G401 (cell line): ENCODE measurements around the gene IGSF9B. TPM values are rescaled to one million over a fixed set of nuclear protein-coding genes. Genes with fewer than 3 reads are reported as not detected.

ENCODE experiments used
- DNase-seq: peaks from one replicate; pipeline ENCODE4 v3.0.0-alpha.2; 2015; ENCODE audit warnings: low spot score
- in situ Hi-C: cut with HindIII; loops from 2 replicates; pipeline ENCODE4 v1.10.0; 2016; ENCODE audit warnings: low sequenced_read_pairs, mixed read lengths
- total RNA-seq: library from RNA; depleted of rRNA; stranded (reverse); fragments of >200 nt; shearing (Covaris generic); gene quantifications from 2 replicates; pipeline ENCODE4 v1.2.3, GENCODE V29; 2014

IGSF9B gene
- total RNA-seq, 1 experiment from 2014 or later: 0.51 TPM

DNA sequence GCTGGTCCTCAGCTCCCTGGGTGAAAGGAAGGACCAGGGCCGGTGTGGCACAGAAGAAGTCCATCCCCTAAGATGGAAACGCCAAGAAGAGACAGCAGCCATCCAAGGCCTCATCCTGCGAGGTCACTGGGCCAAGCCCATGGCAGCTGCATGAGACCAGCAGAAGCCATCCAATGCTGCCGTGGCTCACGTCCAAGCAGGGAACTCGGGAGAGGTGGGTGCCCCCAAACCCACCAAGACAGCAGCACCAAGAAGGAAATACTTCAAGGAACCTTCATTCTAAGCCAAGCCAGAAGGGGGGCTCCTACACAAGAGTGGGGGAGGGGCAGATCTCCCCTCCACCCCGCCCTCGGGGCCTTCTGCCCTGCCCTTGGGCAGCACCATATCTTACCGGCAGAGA is 49.6 kb downstream of the IGSF9B start:
- DNase-seq: no peak
- in situ Hi-C loops: no loop called here

DNA sequence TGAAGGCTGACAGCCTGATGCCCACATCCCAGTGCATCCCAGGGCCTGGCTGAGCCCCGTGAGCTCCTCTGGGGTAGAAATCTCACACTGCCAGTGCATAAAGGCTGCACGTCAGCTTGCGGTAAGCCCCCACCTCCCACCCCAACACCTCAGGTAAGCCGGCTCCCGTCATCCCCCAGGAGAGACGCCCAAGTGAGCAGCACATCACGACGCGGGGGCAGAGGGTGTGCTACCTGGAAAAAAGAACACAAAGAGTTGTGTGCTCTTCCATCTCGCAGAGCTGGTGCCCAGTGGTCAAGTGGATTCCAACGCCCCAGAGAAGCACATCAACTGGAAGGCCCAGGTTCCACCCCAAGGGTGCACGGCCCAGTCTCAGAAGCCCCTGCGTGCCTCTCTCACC is 50.0 kb downstream of the IGSF9B start:
- no peak for DNase-seq
- in situ Hi-C loops: no loop called here

DNA sequence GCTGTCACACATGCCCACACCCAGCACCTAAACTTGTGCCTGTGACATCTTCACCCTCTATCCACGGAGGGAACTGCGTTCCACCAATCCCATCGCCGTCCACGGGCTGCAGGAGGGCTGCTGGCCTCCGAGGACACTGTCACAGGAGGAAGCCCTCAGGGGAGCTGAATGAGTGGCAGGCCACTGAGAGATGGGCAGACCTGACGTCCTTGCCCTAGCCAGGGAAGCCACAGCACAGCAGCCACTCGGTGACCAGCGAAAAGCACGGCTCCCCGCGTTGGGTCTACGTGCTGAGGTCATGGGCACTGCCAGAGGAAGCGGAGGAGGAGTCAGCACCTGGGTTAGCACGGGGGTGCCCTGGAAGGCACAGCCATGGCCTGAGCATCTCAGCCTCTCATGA is 50.5 kb downstream of the IGSF9B start:
- no peak for DNase-seq
- in situ Hi-C loops: no loop called here

DNA sequence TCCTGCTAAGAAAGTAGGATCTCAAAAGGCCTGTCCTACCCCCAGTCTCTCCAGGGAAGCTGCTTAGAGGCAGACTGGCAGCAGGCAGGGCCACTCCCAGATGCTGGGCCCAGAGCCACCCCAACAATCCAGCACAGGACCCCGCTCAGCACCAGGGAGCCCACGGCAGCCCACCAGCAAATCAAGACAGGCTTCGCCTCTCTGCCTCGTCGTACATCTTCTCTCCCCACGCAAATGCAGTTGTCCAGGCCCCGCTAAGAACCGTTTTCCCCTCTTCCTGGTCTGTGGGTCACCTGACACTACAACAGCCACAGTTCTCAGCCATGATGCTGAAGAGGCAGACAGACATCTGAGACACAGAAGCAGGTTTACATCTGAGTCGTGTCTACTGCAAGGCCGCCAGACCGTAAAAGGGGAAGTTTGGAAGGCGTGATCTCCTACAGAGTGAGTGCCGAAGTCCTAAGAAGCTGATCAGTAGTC is 51.1 kb downstream of the IGSF9B start:
- no peak for DNase-seq
- in situ Hi-C loops: no loop called here

DNA sequence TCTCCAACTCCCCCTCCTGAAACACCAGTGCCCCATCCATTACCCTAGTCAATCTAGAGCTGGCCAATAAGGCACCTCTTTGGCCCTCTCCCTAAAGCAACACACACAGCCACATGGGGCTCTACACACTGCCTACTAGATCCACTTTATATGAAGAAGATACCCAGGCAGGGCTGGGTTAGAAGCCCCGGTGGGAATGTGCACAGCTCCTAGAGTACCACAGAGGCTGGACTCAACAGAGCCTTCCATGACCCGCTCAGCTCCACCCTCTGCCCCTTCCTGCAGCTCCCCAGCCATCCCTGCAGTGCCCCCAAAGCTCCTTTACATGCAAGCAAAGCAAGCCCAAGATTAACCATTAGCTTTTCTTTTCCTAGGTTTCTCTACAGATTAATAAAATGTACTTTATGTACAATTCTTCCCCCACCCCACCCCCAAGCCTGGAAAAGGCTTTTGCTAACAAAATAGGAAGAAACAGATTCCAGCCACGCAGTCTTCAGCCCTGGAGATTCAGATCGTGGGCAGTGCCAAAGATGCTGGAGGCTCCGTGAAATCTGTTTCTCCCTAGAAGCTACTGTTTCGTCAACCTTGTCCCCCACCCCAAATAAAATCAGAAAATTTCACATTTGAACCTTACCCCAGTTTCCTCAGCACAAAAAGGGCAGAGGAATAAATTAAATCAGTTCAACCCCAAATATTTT is 51.8 kb downstream of the IGSF9B start:
- in situ Hi-C loops: no loop called here
- DNase-seq: no peak

DNA sequence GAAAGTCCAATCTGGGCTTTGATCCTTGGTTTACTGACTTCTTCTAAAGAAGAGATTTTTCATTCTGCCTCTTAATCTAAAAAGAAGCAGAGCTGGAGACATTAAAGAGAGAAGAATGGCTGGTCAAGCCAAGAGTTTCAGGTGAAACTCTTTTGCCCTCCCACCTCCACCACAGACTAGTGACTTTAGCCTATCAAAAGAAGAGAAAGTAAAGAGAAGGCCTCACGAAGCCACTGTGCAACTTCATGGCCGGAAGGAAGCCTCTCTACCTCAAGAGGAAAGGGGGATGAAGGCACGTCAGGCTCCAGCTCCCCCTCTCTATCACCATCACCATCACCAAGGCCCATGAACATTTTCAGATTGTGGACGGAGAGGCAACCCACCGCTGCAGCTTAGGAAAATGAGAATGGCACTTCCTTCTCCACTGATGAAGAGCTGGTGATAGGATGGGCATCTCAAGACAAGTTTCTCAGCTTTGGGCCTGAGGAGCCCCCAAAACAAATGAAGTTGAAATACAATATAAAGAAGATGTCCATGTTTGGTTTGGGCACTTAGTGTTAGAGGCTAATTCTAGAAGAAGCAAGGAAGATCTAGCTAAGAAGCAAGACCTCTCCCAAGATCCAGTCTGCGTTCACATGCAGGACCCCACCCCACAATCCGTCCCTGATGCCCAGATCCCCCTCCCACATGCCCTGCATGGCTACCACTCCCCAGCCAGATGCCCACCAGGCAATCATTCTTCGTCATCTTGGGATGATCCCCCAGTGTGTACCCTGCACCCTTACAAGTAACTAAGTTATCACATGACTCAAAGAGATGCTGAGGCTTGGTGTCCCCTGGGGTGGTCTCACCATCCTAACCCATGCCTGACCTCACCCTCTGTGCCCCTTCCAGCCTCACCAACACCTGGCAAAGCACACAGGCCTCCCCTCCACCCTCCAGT is 52.6 kb downstream of the IGSF9B start:
- in situ Hi-C loops: no loop called here

DNA sequence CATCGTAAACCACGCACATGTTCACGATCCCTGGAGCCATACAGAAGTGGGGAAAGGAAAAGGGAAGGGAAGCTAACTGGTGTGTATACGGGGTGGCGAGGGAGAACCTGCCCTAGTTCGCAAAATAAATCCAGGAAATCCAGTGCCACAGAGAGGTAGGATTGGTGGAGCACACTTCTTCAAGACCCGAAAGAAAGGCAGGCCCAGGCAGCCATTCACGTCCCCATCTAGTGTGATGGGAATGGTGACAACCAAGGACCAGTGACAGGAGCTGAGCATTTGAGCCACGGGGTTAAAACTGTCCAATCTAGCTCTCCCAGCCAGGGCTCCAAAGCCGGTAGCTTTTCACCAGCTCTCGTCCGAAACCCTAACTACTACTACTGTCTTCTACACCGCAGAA is 53.7 kb downstream of the IGSF9B start:
- in situ Hi-C loops: no loop called here
- DNase-seq: no peak

More for the DNA sequence above, 52.6 kb downstream of the IGSF9B start:
- no peak for DNase-seq

DNA sequence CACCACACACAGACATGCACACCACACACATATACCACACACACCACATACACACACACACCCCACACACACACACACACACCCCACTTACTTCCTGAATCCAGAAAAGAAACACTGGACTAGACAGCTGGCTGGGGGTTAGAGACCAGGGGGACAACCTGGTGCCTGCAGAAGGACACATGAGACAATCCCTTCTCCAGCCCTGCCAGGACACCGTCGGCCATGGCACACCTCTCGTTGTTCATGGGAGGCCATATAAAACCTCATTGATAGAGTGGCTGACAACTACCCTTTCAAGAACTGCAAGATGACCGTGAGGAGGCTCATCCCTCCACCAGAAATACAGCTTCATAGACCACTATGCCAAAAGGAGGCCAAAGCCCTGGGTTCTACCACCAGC is 54.3 kb downstream of the IGSF9B start:
- in situ Hi-C loops: no loop called here
- DNase-seq: no peak

DNA sequence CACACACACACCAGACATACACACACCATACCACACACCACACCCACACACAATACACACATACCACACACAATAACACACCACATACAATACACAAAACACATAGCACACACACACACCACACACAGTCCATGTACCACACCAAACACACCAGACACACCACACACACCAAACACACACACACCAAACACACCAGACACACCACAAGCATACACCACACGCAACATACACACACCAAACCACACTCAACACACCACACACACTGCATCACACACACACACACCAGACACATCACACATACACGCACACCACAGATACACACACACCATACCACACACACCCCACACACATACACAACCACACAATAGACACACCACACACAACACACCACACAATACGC is 54.8 kb downstream of the IGSF9B start:
- no peak for DNase-seq
- in situ Hi-C loops: no loop called here

DNA sequence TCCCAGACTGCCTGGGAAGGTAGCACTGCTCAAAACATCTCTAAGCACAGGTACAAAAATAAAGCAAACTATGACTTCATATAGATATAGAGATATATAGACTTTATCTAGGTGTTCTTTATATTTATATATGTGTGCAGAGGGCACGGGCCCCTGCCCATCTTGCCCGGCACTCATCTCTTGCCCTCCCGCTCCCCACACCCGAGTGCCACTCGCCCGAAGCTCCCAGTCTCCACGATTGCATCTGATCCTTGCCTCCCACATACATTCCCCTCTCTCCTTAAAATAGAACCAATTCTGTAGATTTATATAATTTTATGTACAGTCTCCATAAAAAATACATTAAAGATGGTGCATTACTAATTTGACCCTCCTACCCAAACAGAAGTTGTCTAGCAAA is 55.5 kb downstream of the IGSF9B start:
- in situ Hi-C loops: no loop called here
- no peak for DNase-seq

DNA sequence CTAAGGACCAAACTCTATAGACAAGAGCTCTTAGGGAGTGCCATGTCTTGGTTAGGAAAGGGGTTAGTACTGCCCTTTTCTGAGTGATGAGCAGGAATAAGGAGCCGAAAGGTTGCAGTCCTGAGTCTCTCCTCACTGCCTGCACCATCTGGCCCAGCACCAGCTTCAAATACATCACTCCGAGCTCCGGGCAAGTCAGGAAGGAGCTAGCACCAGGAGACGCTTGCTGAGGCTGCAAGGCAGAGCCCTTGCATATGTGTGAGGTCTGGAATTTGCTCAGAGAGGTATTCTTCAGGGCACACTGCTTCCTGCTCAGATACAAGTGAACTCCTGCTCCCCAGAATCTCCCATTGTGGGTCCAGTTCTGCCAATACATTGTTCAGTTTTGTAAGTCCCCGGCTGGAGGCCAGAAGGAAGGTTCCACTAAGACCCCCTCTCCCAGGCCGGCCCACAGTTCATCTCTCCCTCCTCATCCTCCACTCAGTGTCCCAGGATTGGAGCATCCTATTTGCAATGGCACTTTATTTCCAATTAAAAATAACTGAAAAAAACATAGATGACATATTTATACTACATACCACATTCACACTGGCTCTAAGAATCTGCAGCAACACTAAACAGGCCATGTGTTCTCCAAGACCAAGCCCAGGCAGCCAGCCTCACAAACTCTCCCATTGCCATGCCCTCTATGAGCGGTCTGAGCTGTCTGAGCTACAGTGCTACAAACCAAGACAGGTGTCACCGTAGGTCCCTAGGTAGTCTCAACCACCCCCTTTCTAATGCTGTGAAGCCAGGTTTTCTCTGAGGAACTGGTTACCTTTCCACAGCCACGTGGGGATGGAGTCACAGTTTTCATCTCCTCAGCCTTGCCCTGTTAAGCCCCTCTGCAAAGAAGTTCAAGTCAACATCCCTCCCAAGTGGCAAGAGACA is 56.3 kb downstream of the IGSF9B start:
- in situ Hi-C loops: no loop called here
- DNase-seq: peak; percentile 20

DNA sequence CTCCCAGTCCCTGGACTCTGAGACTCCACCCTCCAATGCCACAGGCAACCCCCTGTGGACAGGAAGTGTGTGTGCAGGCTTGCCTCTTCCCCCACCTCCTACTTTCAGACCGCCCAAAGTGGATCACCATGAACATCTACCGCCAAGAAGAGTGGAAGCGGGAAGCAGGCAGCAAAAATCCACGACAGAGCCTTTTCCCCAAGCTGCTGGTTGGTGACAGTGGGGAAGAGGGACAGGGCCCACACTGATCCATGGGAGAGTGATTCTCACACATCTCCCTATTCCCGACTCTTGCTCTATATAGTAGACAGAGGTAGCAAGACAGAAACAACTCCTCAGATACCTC is 58.0 kb downstream of the IGSF9B start:
- DNase-seq: no peak
- in situ Hi-C loops: no loop called here

DNA sequence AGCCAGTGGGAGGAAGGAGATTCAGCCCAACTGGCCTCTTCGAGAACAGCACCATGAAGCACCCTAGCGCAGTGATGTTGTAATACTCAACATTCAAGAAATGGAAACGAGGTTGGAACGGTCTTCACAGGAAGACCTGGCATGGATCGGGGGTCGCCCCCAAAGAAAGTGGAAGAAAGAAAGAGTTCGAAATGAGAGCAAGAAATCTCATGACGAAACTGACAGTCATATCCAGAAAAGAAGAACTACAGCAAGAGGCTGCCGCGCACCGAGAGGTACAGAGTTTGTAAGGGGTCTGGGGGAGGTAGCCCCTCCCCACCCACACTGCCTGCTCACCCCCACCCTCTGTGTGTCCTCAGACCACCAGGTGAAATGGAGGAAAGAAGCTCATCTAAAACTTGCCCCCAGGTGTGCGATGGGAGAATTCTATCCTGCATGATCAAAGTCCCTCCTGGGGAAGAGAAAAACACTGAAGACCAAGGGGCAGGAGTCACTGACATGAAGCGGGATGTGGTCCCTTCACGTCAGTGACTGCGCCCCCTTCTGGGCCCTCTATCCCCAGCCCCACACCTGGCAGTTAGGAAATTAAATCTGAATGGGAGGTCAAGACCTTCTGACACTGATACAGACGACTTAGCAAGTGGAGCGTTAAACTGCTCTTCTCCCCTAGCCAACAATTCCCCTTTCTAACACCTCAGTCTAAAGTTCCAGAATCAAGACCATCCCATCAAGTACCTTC is 58.6 kb downstream of the IGSF9B start:
- in situ Hi-C loops: no loop called here
- no peak for DNase-seq

DNA sequence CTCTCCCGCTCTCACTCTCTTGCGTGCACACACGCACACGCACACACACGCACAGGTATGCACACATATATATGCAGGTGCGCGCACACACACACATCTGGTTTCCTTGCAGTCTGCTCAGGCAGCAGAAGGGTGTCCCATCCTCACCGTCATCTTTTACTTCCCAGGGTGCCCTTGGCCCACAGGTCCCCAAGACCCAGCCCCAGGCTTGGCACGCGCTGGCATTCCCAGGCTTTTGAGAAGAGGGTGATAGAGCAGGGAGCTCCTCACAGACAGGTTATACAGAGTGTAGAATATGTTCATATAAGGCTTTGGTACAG is 59.5 kb downstream of the IGSF9B start:
- in situ Hi-C loops: no loop called here
- DNase-seq: no peak

DNA sequence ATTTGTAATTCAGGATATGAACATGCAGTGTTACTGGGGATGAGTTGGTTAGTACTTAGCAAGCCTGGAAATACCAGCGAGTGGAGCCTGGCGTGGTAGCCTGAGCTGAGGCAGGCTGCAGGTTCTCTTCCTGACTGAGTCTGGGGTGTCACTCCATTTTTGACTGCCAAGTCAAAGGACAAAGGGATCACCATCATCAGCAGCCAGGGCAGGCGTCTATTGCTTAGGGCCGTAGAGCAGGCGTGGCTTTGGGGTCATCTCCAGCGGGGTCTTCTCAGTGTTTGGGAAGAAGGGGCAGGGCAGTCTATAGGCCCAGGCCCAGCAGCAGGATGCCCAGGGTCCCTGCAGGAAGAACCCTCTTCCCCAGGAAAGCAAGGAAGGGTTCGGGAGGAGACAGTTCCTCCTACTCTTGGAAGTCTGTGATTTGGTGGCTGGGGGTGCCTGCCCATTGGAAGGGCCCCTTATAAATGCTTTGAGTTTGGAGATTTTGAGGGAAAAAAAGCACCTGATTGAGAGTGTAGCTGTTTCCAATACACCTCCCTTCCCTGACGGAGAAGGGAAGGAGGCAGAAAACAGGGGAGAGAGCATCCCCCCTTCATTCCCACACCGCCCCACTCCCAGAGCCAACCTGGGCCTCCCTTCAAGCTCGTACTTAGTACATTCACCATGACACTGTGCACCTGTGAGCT is 60.0 kb downstream of the IGSF9B start:
- no peak for DNase-seq
- in situ Hi-C loops: no loop called here

DNA sequence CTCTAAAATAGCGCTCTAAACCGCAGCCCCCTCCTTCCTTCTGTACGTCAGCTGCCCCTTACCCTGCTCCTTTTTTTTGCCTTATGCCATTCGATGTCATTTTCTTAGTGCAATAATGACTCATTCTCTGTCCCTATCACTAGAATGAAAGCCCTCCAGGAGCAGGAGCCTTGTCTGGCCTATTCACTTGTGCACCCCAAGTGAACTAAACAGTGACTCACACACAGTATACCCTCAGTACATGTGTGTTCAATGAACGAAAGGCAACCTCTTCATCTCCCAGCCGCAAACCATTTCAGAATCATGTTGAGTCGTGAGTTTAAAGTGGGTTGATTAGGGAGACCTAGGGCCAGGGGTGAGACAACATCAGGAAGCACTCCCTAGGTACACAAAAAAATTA is 60.7 kb downstream of the IGSF9B start:
- no peak for DNase-seq
- in situ Hi-C loops: no loop called here

DNA sequence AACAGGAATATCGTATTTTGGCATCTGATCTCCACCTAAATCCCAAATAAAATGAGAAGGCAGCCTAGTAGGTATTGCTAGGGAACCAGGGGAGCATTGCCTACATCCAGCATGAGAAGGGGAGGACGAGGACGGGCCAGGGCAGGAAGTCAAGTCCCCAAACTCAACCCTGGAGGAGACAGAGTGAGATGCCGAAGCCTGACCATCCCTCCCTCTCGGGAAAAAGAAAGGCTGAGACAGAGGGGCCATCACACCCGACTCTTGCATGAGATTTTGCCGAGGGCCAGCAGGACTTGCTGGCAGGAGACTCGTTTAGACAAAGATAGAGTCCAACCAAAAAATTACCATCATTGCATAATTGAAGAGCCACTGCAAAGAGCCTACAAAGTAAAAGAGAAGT is 61.2 kb downstream of the IGSF9B start:
- DNase-seq: no peak
- in situ Hi-C loops: no loop called here

DNA sequence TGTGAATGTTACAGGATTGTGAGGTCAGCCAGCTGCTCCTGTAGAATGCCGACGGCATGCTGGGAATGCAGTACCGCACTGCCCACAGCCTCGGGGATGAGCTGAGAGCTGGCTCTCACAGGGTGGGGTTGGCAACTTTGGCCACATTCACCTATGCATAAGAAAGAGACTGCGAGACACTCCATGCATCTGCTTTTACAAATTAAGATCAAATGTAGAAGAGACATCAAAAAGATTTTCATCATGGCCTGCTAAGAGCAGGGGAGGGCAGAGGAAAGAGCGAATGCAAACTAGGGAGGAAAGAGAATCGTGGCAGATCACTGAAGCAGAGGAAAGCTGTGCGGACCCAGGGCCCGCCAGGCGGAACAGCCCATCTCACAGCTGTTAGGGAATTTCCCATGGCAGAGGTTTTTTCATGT is 61.7 kb downstream of the IGSF9B start:
- DNase-seq: no peak
- in situ Hi-C loops: no loop called here

DNA sequence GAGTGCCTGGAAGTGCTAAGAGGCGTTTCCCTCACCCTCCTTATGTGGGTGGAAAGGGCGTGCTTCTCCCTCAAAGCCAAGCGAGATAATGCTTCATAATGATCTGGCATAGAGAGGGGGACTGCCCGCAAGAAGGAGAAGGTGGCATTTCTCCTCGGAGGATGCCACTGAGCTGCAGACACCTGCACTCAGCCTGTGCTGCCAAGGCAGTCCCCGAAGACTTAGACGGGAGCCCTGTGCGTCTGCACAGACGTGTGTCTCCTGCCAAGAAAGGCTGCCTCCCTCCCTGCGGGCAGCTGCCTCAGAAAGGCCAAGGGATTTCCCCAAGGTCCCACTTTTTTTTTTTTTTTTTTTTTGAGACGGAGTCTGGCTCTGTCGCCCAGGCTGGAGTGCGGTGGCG is 63.4 kb downstream of the IGSF9B start:
- in situ Hi-C loops: no loop called here
- DNase-seq: no peak
